Measurements from ENCODE around the gene POLR1B. TPM values are rescaled to one million over a fixed set of nuclear protein-coding genes. Genes with fewer than 3 reads are reported as not detected.
"Not testable (repeated sequence)": the region's sequence is repeated elsewhere in the genome, so short reads cannot be mapped to it uniquely, and the experiment has no call there.

Gene POLR1B
- total and polyA plus RNA-seq, 8 donors: 18.4 to 25.3 (median 21.2) TPM

- Histone ChIP-seq H3K36me3 (no peaks in the 10 kb centered on the region), H3K27ac (no peak overlapping the region), H3K9me3 (no peaks in the 10 kb centered on the region), H3K4me3 (no peak overlapping the region), H3K4me1 (peaks cover 0 to 7% of the 10 kb centered on the region in 2 donors), H3K27me3 (no peaks in the 10 kb centered on the region)
- intact Hi-C loops (cut with DNase I): loop anchor here in 1 of 2 donors (10.0 kb wide), 1 partner anchor 120 kb away; the partner anchor contains the start of gene NT5DC4
- ATAC-seq: no peak
- TF ChIP-seq, protein P1, sequence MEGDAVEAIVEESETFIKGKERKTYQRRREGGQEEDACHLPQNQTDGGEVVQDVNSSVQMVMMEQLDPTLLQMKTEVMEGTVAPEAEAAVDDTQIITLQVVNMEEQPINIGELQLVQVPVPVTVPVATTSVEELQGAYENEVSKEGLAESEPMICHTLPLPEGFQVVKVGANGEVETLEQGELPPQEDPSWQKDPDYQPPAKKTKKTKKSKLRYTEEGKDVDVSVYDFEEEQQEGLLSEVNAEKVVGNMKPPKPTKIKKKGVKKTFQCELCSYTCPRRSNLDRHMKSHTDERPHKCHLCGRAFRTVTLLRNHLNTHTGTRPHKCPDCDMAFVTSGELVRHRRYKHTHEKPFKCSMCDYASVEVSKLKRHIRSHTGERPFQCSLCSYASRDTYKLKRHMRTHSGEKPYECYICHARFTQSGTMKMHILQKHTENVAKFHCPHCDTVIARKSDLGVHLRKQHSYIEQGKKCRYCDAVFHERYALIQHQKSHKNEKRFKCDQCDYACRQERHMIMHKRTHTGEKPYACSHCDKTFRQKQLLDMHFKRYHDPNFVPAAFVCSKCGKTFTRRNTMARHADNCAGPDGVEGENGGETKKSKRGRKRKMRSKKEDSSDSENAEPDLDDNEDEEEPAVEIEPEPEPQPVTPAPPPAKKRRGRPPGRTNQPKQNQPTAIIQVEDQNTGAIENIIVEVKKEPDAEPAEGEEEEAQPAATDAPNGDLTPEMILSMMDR (IDR thresholded peaks at IDR 0.05): no peak
- DNase-seq: no peak
These were observed 62.7 kb downstream of the POLR1B start for GRCh38 chr2:112604952-112605351.

GRCh38 chr2:112605926-112606325 lies 63.7 kb downstream of the POLR1B start:
- no peaks in the 10 kb centered on the region for H3K9me3 ChIP-seq
- no peak overlapping the region for H3K27ac ChIP-seq
- DNase-seq (no peak), ATAC-seq (no peak)
- H3K4me3 ChIP-seq: no peak overlapping the region
- intact Hi-C loops (cut with DNase I): loop anchor here in 1 of 2 donors (10.0 kb wide), 1 partner anchor 119 kb away; the partner anchor contains the start of gene NT5DC4
- TF ChIP-seq, protein P1 (IDR thresholded peaks at IDR 0.05): no peak
- H3K4me1 ChIP-seq: no peaks in the 10 kb centered on the region
- H3K27me3 ChIP-seq: no peaks in the 10 kb centered on the region
- no peaks in the 10 kb centered on the region for H3K36me3 ChIP-seq

- no peaks in the 10 kb centered on the region for H3K36me3 ChIP-seq
- DNase-seq (no peak), ATAC-seq (no peak)
- H3K4me1 ChIP-seq: no peaks in the 10 kb centered on the region
- no peak overlapping the region for H3K27ac ChIP-seq
- intact Hi-C loops (cut with DNase I): loop anchor here in 1 of 2 donors (10.0 kb wide), 1 partner anchor 118 kb away; the partner anchor contains the start of gene NT5DC4
- no peaks in the 10 kb centered on the region for H3K9me3 ChIP-seq
- no peaks in the 10 kb centered on the region for H3K27me3 ChIP-seq
- no peak overlapping the region for H3K4me3 ChIP-seq
- TF ChIP-seq, protein P1 (IDR thresholded peaks at IDR 0.05): no peak
These were observed 64.3 kb downstream of the POLR1B start for GRCh38 chr2:112606547-112606946.

- no peak overlapping the region for H3K4me3 ChIP-seq
- no peak for ATAC-seq
- intact Hi-C loops (cut with DNase I): loop anchor here in 1 of 2 donors (10.0 kb wide), 1 partner anchor 117 kb away; the partner anchor contains the start of gene NT5DC4
- DNase-seq: no peak
- no peaks in the 10 kb centered on the region for H3K27me3 ChIP-seq
- no peak overlapping the region for H3K27ac ChIP-seq
- no peaks in the 10 kb centered on the region for H3K4me1 ChIP-seq
- TF ChIP-seq, protein P1 (IDR thresholded peaks at IDR 0.05): no peak
- H3K36me3 ChIP-seq: no peaks in the 10 kb centered on the region
- no peaks in the 10 kb centered on the region for H3K9me3 ChIP-seq
These were observed 65.6 kb downstream of the POLR1B start for GRCh38 chr2:112607680-112608438.

DNA sequence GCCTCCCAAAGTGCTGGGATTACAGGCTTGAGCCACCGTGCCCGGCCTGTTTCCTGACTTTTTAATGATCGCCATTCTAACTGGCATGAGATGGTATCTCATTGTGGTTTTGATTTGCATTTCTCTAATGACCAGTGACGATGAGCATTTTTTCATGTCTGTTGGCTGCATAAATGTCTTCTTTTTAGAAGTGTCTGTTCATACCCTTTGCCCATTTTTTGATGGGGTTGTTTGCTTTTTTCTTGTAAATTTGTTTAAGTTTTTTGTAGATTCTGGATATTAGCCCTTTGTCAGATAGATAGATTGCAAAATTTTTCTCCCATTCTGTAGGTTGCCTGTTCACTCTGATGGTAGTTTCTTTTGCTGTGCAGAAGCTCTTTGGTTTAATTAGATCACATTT lies 67.1 kb downstream of the POLR1B start:
- not testable (repeated sequence) for H3K9me3 ChIP-seq, DNase-seq, H3K4me3 ChIP-seq, H3K27me3 ChIP-seq, H3K4me1 ChIP-seq, H3K27ac ChIP-seq, ATAC-seq, H3K36me3 ChIP-seq
- intact Hi-C loops (cut with DNase I): loop anchor here in 1 of 2 donors (10.0 kb wide), 1 partner anchor 115 kb away; the partner anchor contains the start of gene NT5DC4

DNA sequence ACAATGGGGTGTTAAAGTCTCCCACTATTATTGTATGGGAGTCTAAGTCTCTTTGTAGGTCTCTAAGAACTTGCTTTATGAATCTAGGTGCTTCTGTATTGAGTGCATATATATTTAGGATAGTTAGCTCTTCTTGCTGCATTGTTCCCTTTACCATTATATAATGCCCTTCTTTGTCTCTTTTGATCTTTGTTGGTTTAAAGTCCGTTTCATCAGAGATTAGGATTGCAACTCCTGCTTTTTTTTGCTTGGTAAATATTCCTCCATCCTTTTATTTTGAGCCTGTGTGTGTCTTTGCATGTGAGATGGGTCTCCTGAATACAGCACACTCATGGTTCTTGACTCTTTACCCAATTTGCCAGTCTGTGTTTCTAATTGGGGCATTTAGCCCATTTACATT lies 70.0 kb downstream of the POLR1B start:
- intact Hi-C loops (cut with DNase I); H3K9me3 ChIP-seq; H3K27me3 ChIP-seq; ATAC-seq; H3K27ac ChIP-seq; H3K4me1 ChIP-seq; DNase-seq; H3K4me3 ChIP-seq; H3K36me3 ChIP-seq: not testable (repeated sequence)
